Liver (tissue), 9 donors: ENCODE data around the gene TFR2. TPM values are rescaled to one million over a fixed set of nuclear protein-coding genes. Genes with fewer than 3 reads are reported as not detected.

Experiments
- DNase-seq: peaks from one replicate; pipeline ENCODE4 v3.0.0-alpha.2; 2017; ENCODE audit warnings: low spot score
- H3K27ac ChIP-seq, 2 donors: one replicate each; pipeline ENCODE4 v1.7.0; 2013; ENCODE audit warnings: inconsistent platforms in 2 of 2, low read length in 2 of 2, control low read depth in 1 of 2, low read depth in 1 of 2, mild to moderate bottlenecking in 1 of 2
- H3K27me3 ChIP-seq, 4 donors: one replicate each; pipeline versions ENCODE4 v1.6.1 to v1.7.0; 2013; ENCODE audit warnings: low read length in 3 of 4, inconsistent platforms in 1 of 4, mild to moderate bottlenecking in 1 of 4, moderate library complexity in 1 of 4; ENCODE audit not compliant: control insufficient read depth in 4 of 4, insufficient read depth in 4 of 4
- H3K36me3 ChIP-seq, 4 donors: one replicate each; pipeline versions ENCODE4 v1.6.1 to v1.7.0; 2013; ENCODE audit warnings: low read length in 3 of 4, mild to moderate bottlenecking in 3 of 4, low read depth in 1 of 4, moderate library complexity in 1 of 4; ENCODE audit not compliant: control insufficient read depth in 4 of 4, insufficient read depth in 3 of 4
- H3K4me1 ChIP-seq, 4 donors: one replicate each; pipeline versions ENCODE4 v1.6.1 to v1.7.0; 2013; ENCODE audit warnings: low read length in 3 of 4, mild to moderate bottlenecking in 3 of 4, moderate library complexity in 1 of 4; ENCODE audit not compliant: control insufficient read depth in 4 of 4, insufficient read depth in 4 of 4
- H3K4me3 ChIP-seq, 3 donors: one replicate each; pipeline versions ENCODE4 v1.6.1 to v1.7.0; 2013; ENCODE audit warnings: low read length in 3 of 3, control low read depth in 1 of 3, low read depth in 1 of 3, mild to moderate bottlenecking in 1 of 3
- H3K9ac ChIP-seq, 2 donors: one replicate each; pipeline ENCODE4 v1.7.0; 2013; ENCODE audit warnings: low read length in 2 of 2, mild to moderate bottlenecking in 2 of 2, moderate library complexity in 2 of 2, control low read depth in 1 of 2, low read depth in 1 of 2
- H3K9me3 ChIP-seq, 4 donors: one replicate each; pipeline versions ENCODE4 v1.6.1 to v1.7.0; 2013; ENCODE audit warnings: low read length in 3 of 4; ENCODE audit not compliant: control insufficient read depth in 4 of 4
- EGR1 ChIP-seq, 2 donors: IDR thresholded peaks; 2 replicates each; pipeline ENCODE4 v1.6.1; 2016 to 2018; ENCODE audit warnings: antibody characterized with exemption in 2 of 2, low read depth in 2 of 2
- FOXA1 ChIP-seq: IDR thresholded peaks from 2 replicates; pipeline ENCODE4 v1.6.1; 2016; ENCODE audit warnings: antibody characterized with exemption
- FOXA2 ChIP-seq: IDR thresholded peaks from 2 replicates; pipeline ENCODE4 v1.6.1; 2016; ENCODE audit warnings: antibody characterized with exemption
- GABPA ChIP-seq, 2 donors: IDR thresholded peaks in 1 of 2; conservative IDR thresholded peaks in 1 of 2; 2 replicates each; pipeline ENCODE4 v1.6.1; 2016; ENCODE audit warnings: antibody characterized with exemption in 2 of 2, mild to moderate bottlenecking in 1 of 2, moderate library complexity in 1 of 2
- HNF4A ChIP-seq, 2 donors: conservative IDR thresholded peaks; 2 replicates each; pipeline ENCODE4 v1.6.1; 2016; ENCODE audit warnings: antibody characterized with exemption in 2 of 2, mild to moderate bottlenecking in 2 of 2
- HNF4G ChIP-seq: IDR thresholded peaks from 2 replicates; pipeline ENCODE4 v1.6.1; 2016; ENCODE audit warnings: antibody characterized with exemption
- JUND ChIP-seq, 2 donors: IDR thresholded peaks; 2 replicates each; pipeline ENCODE4 v1.6.1; 2016; ENCODE audit warnings: antibody characterized with exemption in 2 of 2
- NR2F2 ChIP-seq: IDR thresholded peaks from 2 replicates; pipeline ENCODE4 v1.6.1; 2016; ENCODE audit warnings: antibody characterized with exemption
- RAD21 ChIP-seq, 2 donors: IDR thresholded peaks; 2 replicates each; pipeline ENCODE4 v1.6.1; 2016; ENCODE audit warnings: antibody characterized with exemption in 2 of 2, mild to moderate bottlenecking in 2 of 2
- RXRA ChIP-seq, 2 donors: IDR thresholded peaks; 2 replicates each; pipeline ENCODE4 v1.6.1; 2017 to 2018; ENCODE audit warnings: antibody characterized with exemption in 2 of 2, mild to moderate bottlenecking in 1 of 2
- SP1 ChIP-seq: IDR thresholded peaks from 2 replicates; pipeline ENCODE4 v1.6.1; 2018; ENCODE audit warnings: antibody characterized with exemption, mild to moderate bottlenecking
- TAF1 ChIP-seq: conservative IDR thresholded peaks from 2 replicates; pipeline ENCODE4 v1.6.1; 2016; ENCODE audit warnings: antibody characterized with exemption, mild to moderate bottlenecking
- YY1 ChIP-seq: IDR thresholded peaks from 2 replicates; pipeline ENCODE4 v1.6.1; 2016; ENCODE audit warnings: antibody characterized with exemption, mild to moderate bottlenecking
- WGBS: extraction: QIAGEN DNeasy Blood & Tissue Kit; methylation state at CpG from one replicate; pipeline ENCODE4 v1.1.7; 2013; 5-methylcytosine and 5-hydroxymethylcytosine counted together
- polyA plus RNA-seq, 2 donors: library from polyadenylated mRNA; stranded (reverse) in 1 of 2; unstranded in 1 of 2; fragments of 200-250 nt in 1 of 2; fragments of >200 nt in 1 of 2; fragmentation: Nextera tagmentation in 1 of 2; extraction: Ambion mirVana in 1 of 2; gene quantifications; one replicate each; pipeline versions ENCODE4 v1.2.1 to v1.2.3, GENCODE V29; 2013 to 2015
- total RNA-seq, 2 donors: library from RNA; depleted of rRNA; stranded (reverse); fragments of >200 nt; gene quantifications; one replicate each; pipeline ENCODE4 v1.2.3, GENCODE V29; 2014
- TF ChIP-seq, protein P1 (sequence below): IDR thresholded peaks from 2 replicates; pipeline ENCODE4 v1.6.1; 2016; ENCODE audit warnings: antibody characterized with exemption, mild to moderate bottlenecking
- TF ChIP-seq, protein P2 (sequence below): IDR thresholded peaks from 2 replicates; pipeline ENCODE4 v1.6.1; 2016; ENCODE audit warnings: antibody characterized with exemption
- TF ChIP-seq, protein P3 (sequence below): IDR thresholded peaks from 2 replicates; pipeline ENCODE4 v1.6.1; 2016; ENCODE audit warnings: antibody characterized with exemption
- TF ChIP-seq, protein P4 (sequence below): IDR thresholded peaks from 2 replicates; pipeline ENCODE4 v1.6.1; 2016; ENCODE audit warnings: antibody characterized with exemption
- TF ChIP-seq, protein P5 (sequence below): fragments of 150-350 bp; IDR thresholded peaks from 2 replicates; pipeline ENCODE4 v1.5.1; 2017; ENCODE audit warnings: improper control_type of control experiment, low read depth, low read length; ENCODE audit not compliant: missing input control
- donor health status: healthy.
- donor health status: healthy.
- donor health status: healthy.
- donor health status: healthy.
- donor health status: healthy.

TFR2 gene
- total and polyA plus RNA-seq, 4 donors: 276 to 663 (median 356) TPM

DNA sequence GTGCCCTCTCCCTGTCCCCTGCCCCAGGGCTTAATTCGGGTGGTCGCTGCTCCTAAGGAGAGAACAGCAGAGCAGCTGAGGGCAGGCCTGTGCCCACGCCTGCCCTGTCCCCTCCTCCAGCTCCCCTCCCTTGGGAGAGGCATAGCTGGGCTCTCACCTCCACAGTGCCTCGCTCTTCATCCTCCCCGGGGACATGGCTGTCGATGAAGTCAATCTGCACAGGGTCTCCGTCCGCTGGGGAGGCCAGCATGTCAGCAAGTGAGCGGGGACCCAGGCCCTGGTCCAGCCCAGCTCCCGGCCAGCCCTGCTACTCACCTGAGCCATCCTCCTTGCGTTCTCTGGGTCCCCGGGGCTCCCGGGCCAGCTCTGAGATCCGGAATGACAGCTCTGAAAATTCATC is 63.8 kb downstream of the TFR2 start:
- Histone ChIP-seq H3K27me3 (no peaks in the 10 kb centered on the region), H3K27ac (no peak overlapping the region), H3K9me3 (no peaks in the 10 kb centered on the region), H3K9ac (no peak overlapping the region), H3K4me1 (peaks cover 0 to 11% (median 6%) of the 10 kb centered on the region in 4 donors), H3K4me3 (no peak overlapping the region), H3K36me3 (peaks cover 25 to 58% (median 32%) of the 10 kb centered on the region in 4 donors)
- DNase-seq: no peak
- TF ChIP-seq, protein P1, sequence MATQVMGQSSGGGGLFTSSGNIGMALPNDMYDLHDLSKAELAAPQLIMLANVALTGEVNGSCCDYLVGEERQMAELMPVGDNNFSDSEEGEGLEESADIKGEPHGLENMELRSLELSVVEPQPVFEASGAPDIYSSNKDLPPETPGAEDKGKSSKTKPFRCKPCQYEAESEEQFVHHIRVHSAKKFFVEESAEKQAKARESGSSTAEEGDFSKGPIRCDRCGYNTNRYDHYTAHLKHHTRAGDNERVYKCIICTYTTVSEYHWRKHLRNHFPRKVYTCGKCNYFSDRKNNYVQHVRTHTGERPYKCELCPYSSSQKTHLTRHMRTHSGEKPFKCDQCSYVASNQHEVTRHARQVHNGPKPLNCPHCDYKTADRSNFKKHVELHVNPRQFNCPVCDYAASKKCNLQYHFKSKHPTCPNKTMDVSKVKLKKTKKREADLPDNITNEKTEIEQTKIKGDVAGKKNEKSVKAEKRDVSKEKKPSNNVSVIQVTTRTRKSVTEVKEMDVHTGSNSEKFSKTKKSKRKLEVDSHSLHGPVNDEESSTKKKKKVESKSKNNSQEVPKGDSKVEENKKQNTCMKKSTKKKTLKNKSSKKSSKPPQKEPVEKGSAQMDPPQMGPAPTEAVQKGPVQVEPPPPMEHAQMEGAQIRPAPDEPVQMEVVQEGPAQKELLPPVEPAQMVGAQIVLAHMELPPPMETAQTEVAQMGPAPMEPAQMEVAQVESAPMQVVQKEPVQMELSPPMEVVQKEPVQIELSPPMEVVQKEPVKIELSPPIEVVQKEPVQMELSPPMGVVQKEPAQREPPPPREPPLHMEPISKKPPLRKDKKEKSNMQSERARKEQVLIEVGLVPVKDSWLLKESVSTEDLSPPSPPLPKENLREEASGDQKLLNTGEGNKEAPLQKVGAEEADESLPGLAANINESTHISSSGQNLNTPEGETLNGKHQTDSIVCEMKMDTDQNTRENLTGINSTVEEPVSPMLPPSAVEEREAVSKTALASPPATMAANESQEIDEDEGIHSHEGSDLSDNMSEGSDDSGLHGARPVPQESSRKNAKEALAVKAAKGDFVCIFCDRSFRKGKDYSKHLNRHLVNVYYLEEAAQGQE: no peak
- TF ChIP-seq RAD21 (IDR thresholded peaks at IDR 0.05) (no peak), SP1 (no peak), TAF1 (no peak), JUND (IDR thresholded peaks at IDR 0.05) (no peak), FOXA1 (no peak), HNF4A (conservative IDR thresholded peaks at IDR 0.05) (no peak), RXRA (IDR thresholded peaks at IDR 0.05) (no peak)
- TF ChIP-seq, protein P2, sequence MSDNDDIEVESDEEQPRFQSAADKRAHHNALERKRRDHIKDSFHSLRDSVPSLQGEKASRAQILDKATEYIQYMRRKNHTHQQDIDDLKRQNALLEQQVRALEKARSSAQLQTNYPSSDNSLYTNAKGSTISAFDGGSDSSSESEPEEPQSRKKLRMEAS: no peak
- 95% methylated on average over 14 of the region's 14 CpGs for WGBS

DNA sequence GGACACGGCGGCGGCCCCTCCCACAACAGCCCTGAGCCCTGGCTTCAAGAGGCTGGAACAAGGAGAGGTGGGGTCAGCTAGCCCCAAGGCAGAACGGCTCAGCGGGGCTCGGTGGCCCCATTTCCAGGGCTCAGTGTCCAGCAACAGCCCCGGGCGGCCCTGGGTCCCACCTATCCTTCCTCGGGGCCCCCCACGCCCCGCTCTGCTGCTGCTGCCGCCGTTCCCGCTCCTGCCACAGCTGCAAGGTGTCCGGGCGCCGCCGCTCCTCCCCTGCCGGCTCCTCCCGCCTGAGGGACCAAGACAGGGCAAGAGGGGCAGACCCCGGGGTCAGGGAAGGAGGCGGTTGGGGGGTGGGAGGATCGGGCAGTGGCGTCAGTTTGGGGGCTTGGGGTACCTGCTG is 64.2 kb downstream of the TFR2 start:
- no peak overlapping the region for H3K4me3 ChIP-seq
- TF ChIP-seq, protein P3, sequence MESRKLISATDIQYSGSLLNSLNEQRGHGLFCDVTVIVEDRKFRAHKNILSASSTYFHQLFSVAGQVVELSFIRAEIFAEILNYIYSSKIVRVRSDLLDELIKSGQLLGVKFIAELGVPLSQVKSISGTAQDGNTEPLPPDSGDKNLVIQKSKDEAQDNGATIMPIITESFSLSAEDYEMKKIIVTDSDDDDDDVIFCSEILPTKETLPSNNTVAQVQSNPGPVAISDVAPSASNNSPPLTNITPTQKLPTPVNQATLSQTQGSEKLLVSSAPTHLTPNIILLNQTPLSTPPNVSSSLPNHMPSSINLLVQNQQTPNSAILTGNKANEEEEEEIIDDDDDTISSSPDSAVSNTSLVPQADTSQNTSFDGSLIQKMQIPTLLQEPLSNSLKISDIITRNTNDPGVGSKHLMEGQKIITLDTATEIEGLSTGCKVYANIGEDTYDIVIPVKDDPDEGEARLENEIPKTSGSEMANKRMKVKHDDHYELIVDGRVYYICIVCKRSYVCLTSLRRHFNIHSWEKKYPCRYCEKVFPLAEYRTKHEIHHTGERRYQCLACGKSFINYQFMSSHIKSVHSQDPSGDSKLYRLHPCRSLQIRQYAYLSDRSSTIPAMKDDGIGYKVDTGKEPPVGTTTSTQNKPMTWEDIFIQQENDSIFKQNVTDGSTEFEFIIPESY: no peak
- TF ChIP-seq EGR1 (IDR thresholded peaks at IDR 0.05; ENCODE audit: low read depth in 2 of 2) (no peak), GABPA (IDR thresholded peaks at IDR 0.05 in 1 of 2, conservative IDR thresholded peaks at IDR 0.05 in 1 of 2) (no peak), HNF4G (no peak), FOXA2 (no peak), FOXA1 (no peak), YY1 (no peak), JUND (IDR thresholded peaks at IDR 0.05) (no peak), SP1 (no peak), HNF4A (conservative IDR thresholded peaks at IDR 0.05) (no peak), TAF1 (no peak), RXRA (IDR thresholded peaks at IDR 0.05) (no peak), RAD21 (IDR thresholded peaks at IDR 0.05) (no peak), NR2F2 (no peak)
- TF ChIP-seq, protein P4, sequence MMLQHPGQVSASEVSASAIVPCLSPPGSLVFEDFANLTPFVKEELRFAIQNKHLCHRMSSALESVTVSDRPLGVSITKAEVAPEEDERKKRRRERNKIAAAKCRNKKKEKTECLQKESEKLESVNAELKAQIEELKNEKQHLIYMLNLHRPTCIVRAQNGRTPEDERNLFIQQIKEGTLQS: no peak
- TF ChIP-seq, protein P1: no peak
- TF ChIP-seq, protein P2: no peak
- TF ChIP-seq, protein P5, sequence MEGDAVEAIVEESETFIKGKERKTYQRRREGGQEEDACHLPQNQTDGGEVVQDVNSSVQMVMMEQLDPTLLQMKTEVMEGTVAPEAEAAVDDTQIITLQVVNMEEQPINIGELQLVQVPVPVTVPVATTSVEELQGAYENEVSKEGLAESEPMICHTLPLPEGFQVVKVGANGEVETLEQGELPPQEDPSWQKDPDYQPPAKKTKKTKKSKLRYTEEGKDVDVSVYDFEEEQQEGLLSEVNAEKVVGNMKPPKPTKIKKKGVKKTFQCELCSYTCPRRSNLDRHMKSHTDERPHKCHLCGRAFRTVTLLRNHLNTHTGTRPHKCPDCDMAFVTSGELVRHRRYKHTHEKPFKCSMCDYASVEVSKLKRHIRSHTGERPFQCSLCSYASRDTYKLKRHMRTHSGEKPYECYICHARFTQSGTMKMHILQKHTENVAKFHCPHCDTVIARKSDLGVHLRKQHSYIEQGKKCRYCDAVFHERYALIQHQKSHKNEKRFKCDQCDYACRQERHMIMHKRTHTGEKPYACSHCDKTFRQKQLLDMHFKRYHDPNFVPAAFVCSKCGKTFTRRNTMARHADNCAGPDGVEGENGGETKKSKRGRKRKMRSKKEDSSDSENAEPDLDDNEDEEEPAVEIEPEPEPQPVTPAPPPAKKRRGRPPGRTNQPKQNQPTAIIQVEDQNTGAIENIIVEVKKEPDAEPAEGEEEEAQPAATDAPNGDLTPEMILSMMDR: no peak
- no peak overlapping the region for H3K9ac ChIP-seq
- WGBS: 96% methylated on average over 24 of the region's 24 CpGs
- no peaks in the 10 kb centered on the region for H3K27me3 ChIP-seq
- H3K27ac ChIP-seq: no peak overlapping the region
- peaks cover 25 to 55% (median 32%) of the 10 kb centered on the region in 4 donors for H3K36me3 ChIP-seq
- H3K4me1 ChIP-seq: peaks cover 0 to 7% (median 4%) of the 10 kb centered on the region in 4 donors
- no peaks in the 10 kb centered on the region for H3K9me3 ChIP-seq
- no peak for DNase-seq
